Parathyroid adenoma (tissue), 2 donors: ENCODE measurements around the gene CAMTA1.
"Not testable (repeated sequence)": the region's sequence is repeated elsewhere in the genome, so short reads cannot be mapped to it uniquely, and the experiment has no call there.

Experiments
- H2AFZ ChIP-seq: fragments of 300-600 bp; sonication (generic); one replicate; pipeline ENCODE4 v1.7.0; 2017; ENCODE audit warnings: antibody characterized with exemption, mild to moderate bottlenecking
- H3K27ac ChIP-seq: fragments of 300-600 bp; sonication (generic); one replicate; pipeline ENCODE4 v1.7.0; 2017
- H3K27me3 ChIP-seq: fragments of 300-600 bp; sonication (generic); one replicate; pipeline ENCODE4 v1.7.0; 2017; ENCODE audit warnings: low read length; ENCODE audit not compliant: control insufficient read depth, insufficient read depth
- H3K36me3 ChIP-seq: fragments of 300-600 bp; sonication (generic); one replicate; pipeline ENCODE4 v1.7.0; 2017; ENCODE audit warnings: low read length; ENCODE audit not compliant: control insufficient read depth, insufficient read depth
- H3K4me1 ChIP-seq: fragments of 300-600 bp; sonication (generic); one replicate; pipeline ENCODE4 v1.7.0; 2017; ENCODE audit warnings: control low read depth
- H3K4me2 ChIP-seq: fragments of 300-600 bp; sonication (generic); one replicate; pipeline ENCODE4 v1.7.0; 2017; ENCODE audit warnings: low read length
- H3K4me3 ChIP-seq: fragments of 300-600 bp; sonication (generic); one replicate; pipeline ENCODE4 v1.7.0; 2017; ENCODE audit warnings: low read depth, low read length
- H3K79me2 ChIP-seq: fragments of 300-600 bp; sonication (generic); one replicate; pipeline ENCODE4 v1.7.0; 2017; ENCODE audit warnings: control low read depth
- H3K9ac ChIP-seq: fragments of 300-600 bp; sonication (generic); one replicate; pipeline ENCODE4 v1.7.0; 2017; ENCODE audit warnings: mild to moderate bottlenecking
- H3K9me3 ChIP-seq: fragments of 300-600 bp; sonication (generic); one replicate; pipeline ENCODE4 v1.7.0; 2017; ENCODE audit warnings: low read length; ENCODE audit not compliant: control insufficient read depth
- TF ChIP-seq, protein P1 (sequence below): fragments of 300-600 bp; sonication (generic); IDR thresholded peaks from one replicate; pipeline ENCODE4 v1.7.0; 2017; ENCODE audit warnings: antibody characterized with exemption, mild to moderate bottlenecking
- donor health status: primary hyperparathyroidism.

Gene CAMTA1

DNA sequence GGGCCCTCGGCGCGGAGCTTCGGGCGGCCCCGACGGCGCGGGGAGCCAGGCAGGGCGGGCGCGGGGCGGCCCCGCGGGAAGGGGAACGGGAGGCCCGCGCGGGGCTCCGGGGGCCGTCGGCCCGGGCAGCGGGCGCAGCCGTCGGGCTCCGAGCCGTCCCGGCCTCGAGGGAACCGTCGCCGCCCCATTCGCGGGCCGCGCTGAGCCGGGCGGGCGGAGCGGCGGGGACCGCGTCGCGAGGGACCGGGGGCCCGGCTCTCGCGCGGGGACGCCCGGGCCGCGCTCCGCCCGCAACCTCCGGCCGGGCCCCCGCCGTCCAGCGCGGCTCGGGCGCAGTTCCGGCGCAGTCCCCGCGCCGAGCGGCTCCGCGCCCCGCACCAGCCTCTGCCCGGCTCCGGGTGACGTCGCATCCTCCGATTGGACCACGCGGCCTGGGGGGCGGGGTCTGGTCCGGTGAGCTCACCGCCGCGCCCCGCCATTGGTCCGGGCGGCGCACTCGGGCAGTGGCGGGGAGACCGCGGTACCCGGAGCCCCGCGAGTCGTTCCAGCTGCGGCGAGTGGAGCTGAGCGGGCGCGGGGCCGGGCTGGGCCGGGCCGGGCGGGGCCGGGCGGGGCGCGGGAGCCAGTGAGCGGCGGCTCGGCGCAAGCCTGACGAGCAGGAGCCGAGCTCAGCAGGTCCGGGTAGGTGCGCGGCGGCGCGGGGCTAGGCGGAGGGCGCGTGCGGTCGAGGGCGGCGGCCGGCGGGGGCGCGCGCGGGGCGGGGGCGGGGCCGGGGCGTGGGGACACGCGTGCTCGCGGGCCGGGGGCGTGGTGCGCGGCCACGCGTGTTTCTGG lies 919.2 kb downstream of the CAMTA1 start:
- TF ChIP-seq, protein P1, sequence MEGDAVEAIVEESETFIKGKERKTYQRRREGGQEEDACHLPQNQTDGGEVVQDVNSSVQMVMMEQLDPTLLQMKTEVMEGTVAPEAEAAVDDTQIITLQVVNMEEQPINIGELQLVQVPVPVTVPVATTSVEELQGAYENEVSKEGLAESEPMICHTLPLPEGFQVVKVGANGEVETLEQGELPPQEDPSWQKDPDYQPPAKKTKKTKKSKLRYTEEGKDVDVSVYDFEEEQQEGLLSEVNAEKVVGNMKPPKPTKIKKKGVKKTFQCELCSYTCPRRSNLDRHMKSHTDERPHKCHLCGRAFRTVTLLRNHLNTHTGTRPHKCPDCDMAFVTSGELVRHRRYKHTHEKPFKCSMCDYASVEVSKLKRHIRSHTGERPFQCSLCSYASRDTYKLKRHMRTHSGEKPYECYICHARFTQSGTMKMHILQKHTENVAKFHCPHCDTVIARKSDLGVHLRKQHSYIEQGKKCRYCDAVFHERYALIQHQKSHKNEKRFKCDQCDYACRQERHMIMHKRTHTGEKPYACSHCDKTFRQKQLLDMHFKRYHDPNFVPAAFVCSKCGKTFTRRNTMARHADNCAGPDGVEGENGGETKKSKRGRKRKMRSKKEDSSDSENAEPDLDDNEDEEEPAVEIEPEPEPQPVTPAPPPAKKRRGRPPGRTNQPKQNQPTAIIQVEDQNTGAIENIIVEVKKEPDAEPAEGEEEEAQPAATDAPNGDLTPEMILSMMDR = no peak
- no peaks in the 10 kb centered on the region for H3K27me3 ChIP-seq
- H3K9ac ChIP-seq = no peak overlapping the region
- no peaks in the 10 kb centered on the region for H3K9me3 ChIP-seq
- no peak overlapping the region for H2AFZ ChIP-seq
- peak overlapping the region; percentile 55 for H3K4me2 ChIP-seq
- no peaks in the 10 kb centered on the region for H3K36me3 ChIP-seq
- no peaks in the 10 kb centered on the region for H3K79me2 ChIP-seq
- no peaks in the 10 kb centered on the region for H3K4me1 ChIP-seq
- no peak overlapping the region for H3K4me3 ChIP-seq
- no peak overlapping the region for H3K27ac ChIP-seq

- no peaks in the 10 kb centered on the region for H3K27me3 ChIP-seq
- no peaks in the 10 kb centered on the region for H3K36me3 ChIP-seq
- no peak overlapping the region for H3K27ac ChIP-seq
- H3K4me3 ChIP-seq = peak overlapping the region; percentile 37
- no peak overlapping the region for H3K9ac ChIP-seq
- no peaks in the 10 kb centered on the region for H3K9me3 ChIP-seq
- H3K4me2 ChIP-seq = peak overlapping the region; percentile 55
- no peaks in the 10 kb centered on the region for H3K79me2 ChIP-seq
- TF ChIP-seq, protein P1 = no peak
- H2AFZ ChIP-seq = peak overlapping the region; percentile 46
- no peaks in the 10 kb centered on the region for H3K4me1 ChIP-seq
These were observed 920.0 kb downstream of the CAMTA1 start for GRCh38 chr1:7705048-7705907.

- H3K4me2 ChIP-seq = no peak overlapping the region
- no peaks in the 10 kb centered on the region for H3K4me1 ChIP-seq
- H3K36me3 ChIP-seq = no peaks in the 10 kb centered on the region
- no peaks in the 10 kb centered on the region for H3K9me3 ChIP-seq
- H3K27ac ChIP-seq = no peak overlapping the region
- H3K4me3 ChIP-seq = no peak overlapping the region
- no peaks in the 10 kb centered on the region for H3K79me2 ChIP-seq
- H3K9ac ChIP-seq = no peak overlapping the region
- no peaks in the 10 kb centered on the region for H3K27me3 ChIP-seq
- TF ChIP-seq, protein P1 = no peak
- peak overlapping the region; percentile 46 for H2AFZ ChIP-seq
These were observed 920.6 kb downstream of the CAMTA1 start for GRCh38 chr1:7705908-7706216.

DNA sequence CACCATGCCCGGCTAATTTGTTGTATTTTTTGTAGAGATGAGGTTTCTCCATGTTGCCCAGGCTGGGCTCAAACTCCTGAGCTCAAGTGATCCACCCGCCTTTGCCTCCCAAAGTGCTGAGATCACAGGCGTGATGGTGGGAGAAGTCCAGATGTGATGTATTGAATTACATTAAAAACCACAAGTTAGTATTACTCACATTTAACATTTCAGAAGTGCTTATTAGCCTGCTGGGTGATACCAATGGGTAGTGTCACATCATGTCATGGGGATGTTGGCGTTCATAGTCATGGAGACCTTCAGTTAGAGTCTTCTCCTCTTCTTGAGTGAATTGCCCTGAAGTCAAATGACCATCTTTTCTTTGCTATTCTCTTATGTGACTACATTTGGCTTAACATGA lies 922.3 kb downstream of the CAMTA1 start:
- Histone ChIP-seq H3K27me3 (no peaks in the 10 kb centered on the region), H3K4me2 (no peak overlapping the region), H3K79me2 (no peaks in the 10 kb centered on the region), H3K4me3 (no peak overlapping the region), H3K9me3 (no peaks in the 10 kb centered on the region), H3K4me1 (no peaks in the 10 kb centered on the region), H3K27ac (no peak overlapping the region), H3K9ac (no peak overlapping the region), H3K36me3 (no peaks in the 10 kb centered on the region), H2AFZ (no peak overlapping the region)
- TF ChIP-seq, protein P1 = no peak

DNA sequence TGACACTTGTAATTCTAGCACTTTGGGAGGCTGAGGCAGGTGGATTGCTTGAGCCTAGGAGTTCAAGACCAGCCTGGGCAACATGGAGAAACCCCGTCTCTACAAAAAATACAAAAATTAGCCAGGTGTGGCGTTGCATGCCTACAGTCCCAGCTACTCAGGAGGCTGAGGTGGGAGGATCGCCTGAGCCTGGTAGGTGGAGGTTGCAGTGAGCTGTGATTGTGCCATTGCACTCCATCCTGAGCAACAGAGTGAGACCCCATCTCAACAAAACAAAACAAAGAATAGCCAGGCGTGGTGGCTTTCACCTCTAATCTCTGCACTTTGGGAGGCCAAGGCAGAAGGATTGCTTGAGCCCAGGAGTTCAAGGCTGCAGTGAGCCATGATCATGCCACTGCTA lies 922.8 kb downstream of the CAMTA1 start:
- not testable (repeated sequence) for H3K4me2 ChIP-seq, H2AFZ ChIP-seq, H3K27me3 ChIP-seq, H3K79me2 ChIP-seq, H3K4me1 ChIP-seq, H3K4me3 ChIP-seq, H3K27ac ChIP-seq, H3K9me3 ChIP-seq, H3K36me3 ChIP-seq, H3K9ac ChIP-seq
